EL (cell line): ENCODE results near the gene LGALS3BP.
A peak's percentile ranks its signal among the peaks of the same experiment; 100 is the strongest.

Source experiments
- DNase-seq: peaks from one replicate; pipeline ENCODE4 v3.0.0-alpha.2; 2016

LGALS3BP gene

GRCh38 chr17:78999056-78999768, 19.5 kb upstream of the LGALS3BP start:
- no peak for DNase-seq

- DNase-seq, result no peak
Observed at GRCh38 chr17:78998311-78999055, 18.8 kb upstream of the LGALS3BP start.

GRCh38 chr17:78997881-78998280, 18.2 kb upstream of the LGALS3BP start:
- no peak for DNase-seq

DNA sequence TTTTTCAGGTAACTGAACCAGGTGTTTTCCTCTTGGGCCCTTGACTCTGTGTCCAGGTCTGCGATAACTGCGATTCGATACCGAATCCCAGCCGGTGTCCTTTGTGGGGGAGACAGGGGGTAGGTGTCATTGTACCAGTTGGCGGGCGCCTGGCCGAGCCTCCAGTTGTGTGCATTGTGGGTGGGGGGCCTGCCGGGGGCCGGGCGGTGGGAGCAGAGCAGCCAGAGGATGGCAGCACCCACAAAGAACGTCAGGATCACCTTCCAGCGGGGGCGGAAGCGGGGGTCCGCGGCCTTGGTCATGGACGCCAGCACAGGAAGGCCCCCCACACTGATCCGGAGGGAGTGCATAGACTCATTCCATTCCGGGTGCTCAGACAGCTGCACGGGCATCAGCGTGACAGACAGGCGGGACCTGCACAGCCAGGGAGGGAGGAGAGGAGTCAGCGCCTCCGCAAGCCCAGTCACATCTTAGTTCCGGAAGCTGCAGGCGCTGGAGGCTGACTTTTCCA, 17.6 kb upstream of the LGALS3BP start:
- DNase-seq, result no peak

DNA sequence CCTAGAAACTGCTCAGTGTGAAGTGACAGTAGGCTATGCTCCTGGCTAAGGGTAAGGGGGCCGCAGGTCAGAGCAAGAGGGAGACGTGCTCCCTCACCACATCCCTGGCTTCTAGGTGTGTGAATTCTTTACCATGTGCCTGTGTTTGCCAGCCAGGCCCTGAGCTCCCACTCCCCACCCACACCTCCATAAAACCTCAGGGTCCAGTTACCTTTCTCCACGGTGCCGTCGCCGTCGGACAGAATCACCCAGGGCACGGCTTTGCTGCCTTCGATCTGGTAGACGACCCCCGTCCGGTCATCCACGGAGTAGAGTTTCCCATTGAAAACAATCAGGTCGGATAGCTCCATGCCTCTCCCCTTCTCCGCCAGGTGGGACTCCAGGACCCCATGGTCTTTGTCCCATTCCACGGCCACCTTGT, 17.1 kb upstream of the LGALS3BP start:
- no peak for DNase-seq

GRCh38 chr17:78995761-78996451, 16.2 kb upstream of the LGALS3BP start:
- no peak for DNase-seq

GRCh38 chr17:78995022-78995760, 15.5 kb upstream of the LGALS3BP start:
- DNase-seq, result no peak

GRCh38 chr17:78993981-78994671, 14.4 kb upstream of the LGALS3BP start:
- no peak for DNase-seq

GRCh38 chr17:78993241-78993956, 13.7 kb upstream of the LGALS3BP start:
- DNase-seq, result peak; percentile 37

DNA sequence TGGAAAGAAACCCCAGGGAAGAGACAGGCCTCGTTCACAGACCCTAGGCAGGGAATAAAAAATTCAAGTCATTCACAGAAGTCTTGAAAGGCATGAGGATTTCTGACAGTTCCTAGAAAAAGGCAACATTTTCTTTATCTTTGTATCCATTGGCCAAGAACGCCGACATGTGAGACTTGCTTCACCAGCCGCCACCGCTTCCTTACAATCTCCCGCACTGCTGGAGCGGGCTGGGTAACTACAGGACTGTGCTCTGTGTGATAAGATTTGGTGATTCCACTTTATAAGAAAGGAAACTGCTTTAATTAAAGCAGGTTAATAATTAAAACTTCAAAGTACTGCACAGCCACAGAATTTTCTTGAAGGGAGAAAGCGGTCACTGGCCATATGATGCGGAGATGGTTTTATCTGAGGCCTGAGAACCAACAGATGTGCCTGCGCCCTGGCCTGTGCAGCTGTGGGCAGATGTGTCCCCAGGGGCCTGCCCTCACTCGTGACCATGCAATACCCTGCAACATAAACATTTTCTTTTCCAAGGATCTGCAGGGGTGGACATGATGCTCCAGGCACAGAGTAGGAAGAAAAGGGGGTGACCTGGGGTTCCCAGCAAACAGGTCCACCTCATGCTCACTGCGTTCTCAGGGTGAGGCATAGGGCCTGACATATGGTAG, 13.0 kb upstream of the LGALS3BP start:
- DNase-seq, result no peak

DNA sequence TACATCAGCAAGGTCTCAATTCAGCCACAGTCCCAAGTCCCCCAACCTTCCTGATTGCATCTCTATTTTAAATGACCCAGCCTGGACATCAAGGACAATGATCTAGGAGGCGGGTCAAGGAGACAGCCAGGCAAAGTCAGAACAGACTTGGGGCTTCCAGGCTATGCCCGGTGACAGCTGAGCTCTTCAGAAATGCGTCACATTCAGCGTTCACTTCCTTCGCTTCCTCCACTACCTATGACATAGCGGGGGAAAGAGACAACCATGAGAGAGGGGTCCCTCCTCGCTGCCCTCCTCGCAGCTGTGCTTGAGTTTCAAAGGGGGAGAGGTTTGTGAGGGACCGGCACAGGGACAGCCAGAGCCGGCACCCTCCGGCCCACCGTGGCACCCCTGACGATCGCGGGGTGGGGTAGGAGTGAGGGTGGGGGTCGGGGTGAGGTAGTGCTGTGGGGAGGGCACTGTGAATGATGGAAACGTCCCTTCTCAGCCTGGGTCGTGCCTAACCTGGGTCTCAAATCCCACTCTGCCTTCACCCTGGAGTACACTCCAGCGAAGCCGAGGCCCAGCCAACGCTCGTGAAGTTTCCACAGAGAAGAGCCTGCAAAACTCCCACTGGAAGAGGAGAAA, 12.3 kb upstream of the LGALS3BP start:
- DNase-seq, result no peak

DNA sequence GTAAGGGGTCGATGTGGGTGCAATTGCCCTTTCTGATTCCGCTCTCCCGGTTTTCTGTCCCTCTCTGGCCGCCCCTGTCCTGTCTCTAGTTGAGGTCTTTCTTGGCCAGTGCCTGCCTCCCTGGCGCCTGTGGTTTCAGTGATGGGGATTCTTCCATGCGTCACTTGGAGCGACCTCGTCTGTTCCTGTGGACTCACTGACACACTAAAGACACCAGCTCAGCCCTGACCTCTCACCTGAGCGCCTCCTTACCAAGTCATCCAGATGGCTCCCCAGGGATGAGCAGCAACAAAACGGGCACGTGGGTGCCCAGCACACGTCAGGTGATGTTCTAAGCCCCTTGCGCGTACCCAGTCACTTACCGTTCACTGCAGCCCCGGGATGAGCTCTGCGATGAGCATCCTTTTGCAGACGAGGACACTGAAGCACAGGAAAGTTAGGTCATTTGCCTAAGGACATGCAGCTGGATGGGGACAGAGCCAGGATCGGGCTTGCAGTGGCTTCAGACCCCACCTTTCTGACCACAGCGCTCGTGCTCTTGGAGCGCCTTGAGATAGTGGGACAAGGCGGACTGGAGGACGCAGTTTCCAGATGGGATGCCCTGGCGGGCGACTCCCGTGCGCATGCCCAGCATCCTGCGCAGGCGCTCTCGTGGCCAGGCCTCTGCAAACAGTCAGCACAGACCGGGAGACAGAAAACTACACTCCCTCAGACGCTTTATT, 11.5 kb upstream of the LGALS3BP start:
- no peak for DNase-seq

GRCh38 chr17:78990349-78991016, 10.8 kb upstream of the LGALS3BP start:
- no peak for DNase-seq

DNA sequence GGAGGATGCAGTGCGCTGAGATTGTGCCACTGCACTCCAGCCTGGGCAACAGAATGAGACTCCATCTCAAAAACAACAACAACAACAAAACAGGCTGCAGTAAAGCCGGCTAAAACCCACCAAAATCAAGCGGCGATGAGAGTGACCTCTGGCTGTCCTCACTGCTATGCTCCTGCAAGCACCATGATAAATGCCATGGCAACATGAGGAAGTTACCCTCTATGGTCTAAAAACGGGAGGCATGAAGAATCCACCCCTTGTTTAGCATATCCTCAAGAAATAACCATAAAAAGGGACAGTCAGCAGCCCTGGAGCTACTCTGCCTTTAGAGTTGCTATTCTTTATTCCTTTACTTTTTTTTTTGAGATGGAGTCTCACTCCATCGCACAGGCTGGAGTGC, 8.4 kb upstream of the LGALS3BP start:
- DNase-seq, result no peak

DNA sequence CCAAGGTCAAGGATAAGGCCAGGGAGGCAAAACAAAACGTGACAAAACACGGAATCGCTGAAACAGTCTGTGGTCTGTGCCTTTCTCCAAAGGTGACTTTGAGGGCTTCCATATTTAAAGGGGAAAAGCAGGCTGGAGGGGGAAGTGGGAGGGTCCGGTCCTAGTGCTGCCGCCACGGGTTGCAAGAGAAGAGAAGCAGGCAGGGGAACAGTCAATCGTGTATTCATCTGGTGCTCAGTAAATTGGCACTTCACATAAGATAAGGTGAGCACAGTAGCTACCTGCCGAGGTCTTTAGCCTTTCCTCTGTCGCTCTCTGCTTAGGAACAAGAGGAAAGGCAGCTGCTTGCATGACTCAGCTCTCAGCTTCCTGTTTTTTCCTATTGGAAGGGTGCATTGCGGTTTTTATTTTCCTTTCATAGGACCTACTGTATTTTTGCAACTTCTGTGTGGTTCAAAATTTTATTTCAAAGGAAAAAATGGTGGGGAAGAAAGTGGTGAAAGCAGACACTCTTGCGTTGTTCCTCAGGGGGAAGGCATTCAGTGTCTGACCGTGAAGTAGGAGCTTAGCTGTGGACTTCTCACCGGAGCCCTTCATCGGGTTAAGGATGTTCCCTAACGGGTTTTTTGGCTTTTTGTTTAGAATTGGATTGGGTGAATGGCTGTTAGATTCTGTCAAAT, 7.1 kb upstream of the LGALS3BP start:
- peak; percentile 65 for DNase-seq

- DNase-seq, result no peak
Observed at GRCh38 chr17:78986048-78986648, 6.4 kb upstream of the LGALS3BP start.

- DNase-seq, result no peak
Observed at GRCh38 chr17:78985395-78985794, 5.7 kb upstream of the LGALS3BP start.
